GM20431 (cell line): ENCODE measurements around the gene GAD1.

ENCODE experiments used
- in situ Hi-C: fragments of 300-500 bp; cut with MseI, MboI; formaldehyde crosslinking; loops from one replicate; pipeline ENCODE4 v1.15.0; 2020; ENCODE audit warnings: low sequenced_read_pairs; ENCODE audit not compliant: unreplicated experiment

GAD1 gene

DNA sequence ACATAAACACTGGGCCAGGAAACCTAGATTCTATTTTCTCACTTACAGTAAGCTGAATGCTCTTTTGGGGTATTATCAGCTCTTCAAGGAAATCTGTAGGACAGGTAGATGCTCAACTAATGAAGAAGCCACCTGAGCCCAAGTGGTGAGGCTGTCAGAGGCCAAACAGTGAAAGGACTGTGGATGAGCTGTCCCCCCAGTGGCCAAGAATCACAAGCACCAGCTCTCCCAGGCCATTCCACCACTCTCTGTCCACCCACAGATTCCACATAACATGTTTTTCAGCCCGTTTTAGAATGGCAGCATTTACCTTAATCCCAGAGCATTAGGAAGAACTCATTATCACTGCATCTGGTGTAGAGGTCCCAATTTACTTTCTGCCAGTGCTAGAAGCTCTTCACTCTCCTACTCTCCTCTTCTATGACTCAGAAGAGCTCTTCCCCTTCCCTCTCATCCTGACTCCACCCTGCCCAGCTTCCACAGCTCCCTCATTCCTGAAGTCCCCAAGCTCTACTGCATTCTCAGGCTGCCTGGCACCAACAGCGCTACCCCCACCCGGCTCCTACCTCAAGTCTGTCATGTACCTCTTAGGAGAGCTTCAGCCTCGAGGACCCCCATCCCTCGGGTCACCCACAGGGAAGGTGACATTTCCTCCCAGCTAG is 68.6 kb downstream of the GAD1 start:
- in situ Hi-C loops = no loop called here

DNA sequence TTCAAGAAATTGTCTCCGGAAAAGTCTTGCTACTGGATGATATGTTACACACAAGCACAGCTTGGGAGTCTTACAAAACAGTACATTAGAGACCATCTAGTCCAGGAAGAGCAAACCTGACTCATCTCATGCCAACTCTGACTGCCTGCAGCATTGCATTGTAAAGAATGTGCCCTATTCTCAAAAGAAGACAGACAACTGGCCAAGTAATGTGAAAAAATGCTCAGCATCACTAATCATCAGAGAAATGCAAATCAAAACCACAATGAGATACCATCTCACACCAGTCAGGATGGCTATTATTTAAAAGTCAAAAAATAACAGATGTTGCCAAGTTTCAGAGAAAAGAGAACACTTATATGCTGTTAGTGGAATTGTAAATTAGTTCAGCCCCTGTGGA is 69.7 kb downstream of the GAD1 start:
- in situ Hi-C loops = no loop called here

DNA sequence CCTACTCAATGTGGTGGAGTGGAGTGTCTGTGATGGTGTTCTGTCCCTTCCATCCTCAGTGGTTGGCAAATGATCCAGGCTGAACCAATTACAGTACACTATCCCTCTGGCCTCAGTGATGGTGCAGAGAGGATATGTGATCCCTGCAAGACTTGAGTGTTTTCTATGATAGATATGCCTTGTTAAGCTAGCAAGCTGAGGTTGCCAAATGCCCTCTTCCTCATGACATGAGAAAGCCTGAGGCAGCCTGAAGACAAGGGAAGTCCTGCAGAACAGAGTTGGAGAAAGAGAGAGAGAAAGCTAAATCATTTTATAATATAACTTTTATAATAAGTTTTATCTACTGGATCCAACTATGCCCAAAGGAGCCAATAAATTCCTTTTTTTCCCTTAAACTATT is 70.8 kb downstream of the GAD1 start:
- in situ Hi-C loops = no loop called here

DNA sequence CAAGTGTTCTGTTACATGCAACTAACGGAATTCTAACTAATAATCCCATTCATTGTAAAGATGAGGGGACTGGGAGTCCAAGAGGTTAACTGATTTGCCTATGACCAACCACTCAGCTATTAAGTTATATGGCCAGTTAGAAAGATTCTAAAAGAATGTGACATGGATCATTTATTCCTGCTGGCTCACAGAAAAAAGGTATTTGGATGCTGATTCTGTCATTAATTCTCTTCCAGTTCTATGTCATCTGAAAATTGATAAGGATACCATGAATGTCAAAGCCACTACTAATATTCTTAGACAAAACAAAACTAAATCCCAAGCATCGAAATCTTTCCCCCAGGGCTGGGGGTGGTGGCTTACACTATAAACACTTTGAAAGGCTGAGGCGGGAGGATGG is 71.2 kb downstream of the GAD1 start:
- in situ Hi-C loops = no loop called here

DNA sequence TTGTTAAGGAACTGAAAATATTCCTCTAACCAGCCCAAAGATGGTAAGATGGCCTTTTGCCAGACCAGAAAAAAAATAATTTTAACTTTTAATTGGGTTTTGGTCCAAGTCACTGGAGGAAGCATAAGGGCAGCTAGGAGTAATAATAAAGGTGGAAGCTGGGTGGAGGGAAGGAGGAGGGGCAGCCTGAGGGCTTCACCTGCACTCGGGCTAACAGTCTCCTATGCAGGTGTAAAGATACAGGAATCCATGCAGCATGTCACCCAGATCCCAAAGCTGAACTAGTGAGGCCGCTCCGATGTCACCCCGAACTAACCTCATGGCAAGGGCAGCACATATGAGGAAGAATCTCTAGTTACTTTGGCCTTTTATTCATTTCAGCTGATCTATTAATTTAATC is 75.2 kb downstream of the GAD1 start:
- in situ Hi-C loops = no loop called here

DNA sequence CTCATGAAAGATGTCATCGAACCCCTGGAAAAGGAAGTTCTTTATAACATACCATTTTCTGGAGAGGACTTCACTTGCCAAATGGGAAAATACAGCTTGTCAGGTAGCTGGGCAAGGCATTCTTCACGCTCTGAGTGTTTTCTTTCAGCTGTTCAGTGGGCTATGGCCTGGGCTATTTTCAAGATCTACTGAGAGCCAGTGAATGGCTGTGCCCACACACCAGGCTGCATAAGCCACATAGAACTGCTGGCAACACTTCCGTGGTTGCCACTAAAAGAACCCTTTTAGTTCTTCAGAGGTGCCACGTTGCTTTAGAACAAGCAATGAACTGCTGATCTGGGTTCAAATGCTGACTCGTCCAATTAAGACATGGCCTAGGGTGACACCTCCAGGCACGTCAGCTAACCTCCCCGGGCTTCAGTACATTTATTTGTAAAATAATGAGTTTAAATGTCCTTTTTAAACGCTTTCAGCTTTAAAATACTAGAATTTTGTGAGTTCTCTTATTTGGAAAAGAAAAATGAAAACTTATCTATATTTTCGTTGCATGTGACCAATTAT is 75.8 kb downstream of the GAD1 start:
- in situ Hi-C loops = no loop called here

DNA sequence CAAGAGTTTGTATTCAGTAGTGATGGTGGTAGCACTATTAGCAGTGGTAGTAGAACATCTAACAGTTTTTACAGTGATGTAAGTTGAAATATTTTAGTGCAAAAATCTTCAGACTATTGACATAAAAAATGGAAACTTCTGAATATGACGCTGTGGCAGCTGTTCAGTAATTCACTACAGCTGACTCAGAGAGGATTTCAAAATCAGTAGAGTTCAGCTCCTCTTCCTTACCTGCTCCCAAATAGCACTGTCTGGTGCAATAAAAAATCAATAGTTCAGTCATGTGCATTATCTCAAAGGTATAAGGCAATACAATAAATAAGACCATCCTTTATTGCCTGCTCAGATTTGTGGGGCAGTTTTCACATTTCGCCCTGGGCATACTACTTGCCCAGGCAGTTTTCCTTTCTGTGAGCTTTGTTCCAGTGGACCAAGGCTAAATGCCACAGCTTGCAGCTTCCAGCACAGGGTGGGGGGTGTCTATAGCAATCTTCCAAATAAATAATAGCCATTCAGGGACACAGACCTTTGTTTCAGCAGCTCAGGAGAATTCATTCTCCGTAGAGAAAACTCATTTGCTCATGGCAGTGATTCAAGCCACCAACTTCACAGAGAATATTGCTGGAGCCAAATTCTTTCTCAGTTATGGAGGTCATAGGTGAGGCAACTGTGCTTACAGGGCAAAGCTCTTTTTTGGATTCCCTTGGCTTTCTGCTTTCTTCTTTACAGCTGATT is 78.5 kb downstream of the GAD1 start:
- in situ Hi-C loops = no loop called here

DNA sequence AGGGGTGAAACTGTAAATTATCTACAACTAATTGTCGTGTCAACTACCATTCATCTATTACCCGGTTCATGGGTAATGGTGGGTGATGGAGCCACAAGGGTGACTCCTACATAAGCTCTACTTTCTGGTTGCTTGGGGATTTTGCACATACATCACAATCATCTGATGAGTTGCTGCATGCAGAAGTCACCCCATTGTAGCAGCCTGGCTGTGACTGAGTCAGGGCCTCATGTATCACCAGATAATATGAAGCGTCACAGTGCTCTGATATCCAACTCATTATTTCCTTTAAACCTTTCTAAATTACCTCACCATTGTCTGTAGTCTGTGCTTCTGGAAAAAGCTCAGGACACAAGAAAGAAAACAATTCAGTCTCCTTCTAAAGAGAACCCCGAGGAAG is 79.9 kb downstream of the GAD1 start:
- in situ Hi-C loops = no loop called here

DNA sequence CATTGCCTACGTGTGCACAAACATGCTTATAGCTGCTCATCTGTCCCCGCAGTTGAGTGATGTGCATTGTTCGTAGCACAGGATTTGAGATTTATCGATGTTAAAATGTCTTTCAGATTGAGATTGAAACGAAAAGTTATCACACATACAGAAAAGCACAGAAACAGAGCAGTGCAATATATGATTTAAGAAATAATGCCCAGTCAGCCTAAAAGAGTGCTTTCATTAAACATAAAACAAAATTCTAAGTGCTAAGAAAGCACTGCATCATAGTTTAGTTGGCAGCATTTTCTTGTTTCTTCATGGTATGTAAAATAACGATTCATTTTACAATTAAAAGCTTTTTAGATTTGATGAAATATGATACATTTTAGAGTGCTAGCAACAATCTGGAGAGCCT is 80.4 kb downstream of the GAD1 start:
- in situ Hi-C loops = no loop called here

DNA sequence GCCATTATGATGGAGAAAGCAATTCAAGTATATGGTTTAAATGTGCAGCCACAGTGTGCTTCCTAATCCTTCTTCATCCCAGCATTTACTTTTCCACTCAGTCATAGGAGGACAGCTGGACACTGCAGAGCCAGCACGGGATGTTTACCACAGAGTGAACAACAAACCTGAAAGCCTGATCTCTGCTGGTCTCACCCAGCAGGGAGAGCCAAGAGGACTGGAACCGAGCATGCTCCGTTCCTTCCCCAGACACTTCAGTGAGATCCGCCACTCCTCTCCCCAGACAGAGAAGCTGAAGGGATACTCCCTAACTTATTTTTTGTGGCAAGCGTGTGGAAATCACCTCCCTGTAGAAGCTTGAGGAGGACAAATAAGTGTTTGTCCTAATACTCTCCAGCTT is 89.2 kb downstream of the GAD1 start:
- in situ Hi-C loops = no loop called here
